PFSK-1 (cell line): ENCODE results near the gene LCN10.

Source experiments
- FOXP2 ChIP-seq: optimal IDR thresholded peaks from 2 replicates; pipeline ENCODE3; 2011; ENCODE audit warnings: borderline replicate concordance, control low read depth, inconsistent platforms; ENCODE audit not compliant: insufficient read depth; ENCODE audit errors: extremely low read length, extremely low read depth
- POLR2AphosphoS5 ChIP-seq: IDR thresholded peaks from 2 replicates; pipeline ENCODE4 v1.6.1; 2012; ENCODE audit warnings: low read depth, mild to moderate bottlenecking, control low read depth, low read length, moderate library complexity
- TAF1 ChIP-seq: IDR thresholded peaks from 2 replicates; pipeline ENCODE4 v1.6.1; 2012; ENCODE audit warnings: low read length, control low read depth, borderline replicate concordance; ENCODE audit not compliant: insufficient read depth
- TF ChIP-seq, protein P1 (sequence below), 2 experiments: IDR thresholded peaks; 2 replicates each; pipeline versions ENCODE4 v1.6.1 to v1.8.0; 2011 to 2012; ENCODE audit warnings: low read depth in 2 of 2, low read length in 2 of 2, control low read depth in 1 of 2, inconsistent platforms in 1 of 2, mild to moderate bottlenecking in 1 of 2, moderate library complexity in 1 of 2; ENCODE audit not compliant: insufficient read depth in 1 of 2

DNA sequence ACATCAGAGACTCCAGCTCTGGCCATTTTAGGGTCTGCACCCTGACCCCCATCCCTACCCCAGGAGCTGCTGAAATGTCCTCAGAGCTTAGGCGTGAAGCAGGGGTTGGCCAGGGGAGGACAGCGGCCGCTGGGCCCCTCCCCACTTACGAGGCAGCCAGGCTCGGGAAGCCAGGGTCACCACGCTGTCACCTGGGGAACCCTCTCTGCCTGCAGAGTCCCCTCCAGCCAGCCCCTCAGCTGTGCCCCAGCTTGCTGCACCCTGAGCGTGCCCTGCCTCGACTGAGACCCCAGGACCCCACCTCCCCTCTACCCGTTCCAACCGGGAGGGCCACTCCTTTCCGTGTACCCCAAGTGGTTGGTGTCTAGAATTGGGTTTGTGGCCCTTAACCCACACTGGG lies 2.7 kb downstream of the LCN10 start:
- TF ChIP-seq, protein P1, sequence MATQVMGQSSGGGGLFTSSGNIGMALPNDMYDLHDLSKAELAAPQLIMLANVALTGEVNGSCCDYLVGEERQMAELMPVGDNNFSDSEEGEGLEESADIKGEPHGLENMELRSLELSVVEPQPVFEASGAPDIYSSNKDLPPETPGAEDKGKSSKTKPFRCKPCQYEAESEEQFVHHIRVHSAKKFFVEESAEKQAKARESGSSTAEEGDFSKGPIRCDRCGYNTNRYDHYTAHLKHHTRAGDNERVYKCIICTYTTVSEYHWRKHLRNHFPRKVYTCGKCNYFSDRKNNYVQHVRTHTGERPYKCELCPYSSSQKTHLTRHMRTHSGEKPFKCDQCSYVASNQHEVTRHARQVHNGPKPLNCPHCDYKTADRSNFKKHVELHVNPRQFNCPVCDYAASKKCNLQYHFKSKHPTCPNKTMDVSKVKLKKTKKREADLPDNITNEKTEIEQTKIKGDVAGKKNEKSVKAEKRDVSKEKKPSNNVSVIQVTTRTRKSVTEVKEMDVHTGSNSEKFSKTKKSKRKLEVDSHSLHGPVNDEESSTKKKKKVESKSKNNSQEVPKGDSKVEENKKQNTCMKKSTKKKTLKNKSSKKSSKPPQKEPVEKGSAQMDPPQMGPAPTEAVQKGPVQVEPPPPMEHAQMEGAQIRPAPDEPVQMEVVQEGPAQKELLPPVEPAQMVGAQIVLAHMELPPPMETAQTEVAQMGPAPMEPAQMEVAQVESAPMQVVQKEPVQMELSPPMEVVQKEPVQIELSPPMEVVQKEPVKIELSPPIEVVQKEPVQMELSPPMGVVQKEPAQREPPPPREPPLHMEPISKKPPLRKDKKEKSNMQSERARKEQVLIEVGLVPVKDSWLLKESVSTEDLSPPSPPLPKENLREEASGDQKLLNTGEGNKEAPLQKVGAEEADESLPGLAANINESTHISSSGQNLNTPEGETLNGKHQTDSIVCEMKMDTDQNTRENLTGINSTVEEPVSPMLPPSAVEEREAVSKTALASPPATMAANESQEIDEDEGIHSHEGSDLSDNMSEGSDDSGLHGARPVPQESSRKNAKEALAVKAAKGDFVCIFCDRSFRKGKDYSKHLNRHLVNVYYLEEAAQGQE (IDR thresholded peaks at IDR 0.05; ENCODE audit: insufficient read depth in 1 of 2, low read depth in 2 of 2, low read length in 2 of 2): no peak
- TF ChIP-seq POLR2AphosphoS5 (no peak), TAF1 (no peak), FOXP2 (no peak)
